Epithelial cell of proximal tubule (primary cell): Measurements from ENCODE around the gene YAF2. TPM values are rescaled to one million over a fixed set of nuclear protein-coding genes. Genes with fewer than 3 reads are reported as not detected.

ENCODE experiments used
- DNase-seq: peaks from one replicate; pipeline ENCODE4 v3.0.0-alpha.2; 2011; ENCODE audit warnings: low read depth
- H3K4me3 ChIP-seq: 2 replicates; pipeline ENCODE4 v1.5.1; 2011; ENCODE audit warnings: low read depth, mild to moderate bottlenecking, low read length
- total RNA-seq: library from RNA; depleted of rRNA; stranded (reverse); fragments of >200 nt; gene quantifications from 2 replicates; pipeline ENCODE4 v1.2.3, GENCODE V29; 2015
- TF ChIP-seq, protein P1 (sequence below): conservative IDR thresholded peaks from 2 replicates; pipeline ENCODE4 v1.5.1; 2012; ENCODE audit warnings: low read depth, mild to moderate bottlenecking, low read length

Gene YAF2
- total RNA-seq, 1 donor from 2014 or later = 9.3 TPM

DNA sequence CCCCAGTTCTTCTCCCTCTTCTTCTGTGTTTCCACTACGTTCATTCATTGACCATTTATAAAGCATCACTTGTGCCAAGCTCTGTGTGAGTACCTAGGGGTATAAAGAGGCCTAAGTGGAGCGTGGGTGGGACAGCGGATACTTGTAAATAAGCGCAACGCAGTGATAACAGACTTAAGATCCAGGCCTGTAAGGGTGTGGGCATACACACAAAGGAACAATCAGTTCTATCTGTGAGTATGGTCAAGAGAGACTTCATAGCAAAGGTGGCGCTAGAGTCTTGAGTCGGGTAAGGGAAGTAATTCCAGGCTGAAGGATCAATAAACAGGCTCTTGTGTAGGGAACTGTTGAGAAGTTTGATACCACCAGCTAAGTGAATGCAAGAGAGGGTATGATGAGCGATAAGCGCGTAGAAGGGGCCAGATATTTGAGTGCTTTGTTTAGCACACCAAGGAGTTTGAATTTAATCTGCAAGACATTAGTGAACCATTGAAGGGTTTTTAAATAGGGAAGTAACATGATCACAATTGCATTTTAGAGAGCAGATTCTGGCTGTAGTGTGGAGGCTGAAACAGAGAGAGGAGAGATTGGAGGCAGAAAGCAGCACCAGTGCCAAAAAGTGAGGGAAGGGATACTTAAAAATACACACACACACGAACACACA lies 92.4 kb downstream of the YAF2 start:
- no peak for DNase-seq
- TF ChIP-seq, protein P1, sequence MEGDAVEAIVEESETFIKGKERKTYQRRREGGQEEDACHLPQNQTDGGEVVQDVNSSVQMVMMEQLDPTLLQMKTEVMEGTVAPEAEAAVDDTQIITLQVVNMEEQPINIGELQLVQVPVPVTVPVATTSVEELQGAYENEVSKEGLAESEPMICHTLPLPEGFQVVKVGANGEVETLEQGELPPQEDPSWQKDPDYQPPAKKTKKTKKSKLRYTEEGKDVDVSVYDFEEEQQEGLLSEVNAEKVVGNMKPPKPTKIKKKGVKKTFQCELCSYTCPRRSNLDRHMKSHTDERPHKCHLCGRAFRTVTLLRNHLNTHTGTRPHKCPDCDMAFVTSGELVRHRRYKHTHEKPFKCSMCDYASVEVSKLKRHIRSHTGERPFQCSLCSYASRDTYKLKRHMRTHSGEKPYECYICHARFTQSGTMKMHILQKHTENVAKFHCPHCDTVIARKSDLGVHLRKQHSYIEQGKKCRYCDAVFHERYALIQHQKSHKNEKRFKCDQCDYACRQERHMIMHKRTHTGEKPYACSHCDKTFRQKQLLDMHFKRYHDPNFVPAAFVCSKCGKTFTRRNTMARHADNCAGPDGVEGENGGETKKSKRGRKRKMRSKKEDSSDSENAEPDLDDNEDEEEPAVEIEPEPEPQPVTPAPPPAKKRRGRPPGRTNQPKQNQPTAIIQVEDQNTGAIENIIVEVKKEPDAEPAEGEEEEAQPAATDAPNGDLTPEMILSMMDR = peak; percentile 32
- H3K4me3 ChIP-seq = peak overlapping the region; percentile 73

DNA sequence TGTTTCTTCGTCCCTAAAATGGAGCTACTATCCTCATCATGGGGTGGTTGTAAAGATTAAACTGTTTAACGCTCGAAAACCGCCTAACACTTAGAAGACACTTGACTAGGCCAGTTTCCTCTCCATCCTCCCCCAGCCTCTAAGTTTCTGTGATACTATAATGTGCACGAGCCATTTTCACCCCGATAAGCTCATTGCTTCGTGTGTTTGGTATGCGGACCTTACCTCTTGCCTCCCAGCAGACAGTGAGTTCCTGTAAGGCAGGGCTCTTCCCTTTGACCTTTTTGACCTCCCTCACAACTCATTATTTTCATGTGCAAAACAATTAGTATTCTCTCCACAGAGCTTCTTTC lies 92.9 kb downstream of the YAF2 start:
- H3K4me3 ChIP-seq = peak overlapping the region; percentile 73
- DNase-seq = no peak
- TF ChIP-seq, protein P1 = no peak

DNA sequence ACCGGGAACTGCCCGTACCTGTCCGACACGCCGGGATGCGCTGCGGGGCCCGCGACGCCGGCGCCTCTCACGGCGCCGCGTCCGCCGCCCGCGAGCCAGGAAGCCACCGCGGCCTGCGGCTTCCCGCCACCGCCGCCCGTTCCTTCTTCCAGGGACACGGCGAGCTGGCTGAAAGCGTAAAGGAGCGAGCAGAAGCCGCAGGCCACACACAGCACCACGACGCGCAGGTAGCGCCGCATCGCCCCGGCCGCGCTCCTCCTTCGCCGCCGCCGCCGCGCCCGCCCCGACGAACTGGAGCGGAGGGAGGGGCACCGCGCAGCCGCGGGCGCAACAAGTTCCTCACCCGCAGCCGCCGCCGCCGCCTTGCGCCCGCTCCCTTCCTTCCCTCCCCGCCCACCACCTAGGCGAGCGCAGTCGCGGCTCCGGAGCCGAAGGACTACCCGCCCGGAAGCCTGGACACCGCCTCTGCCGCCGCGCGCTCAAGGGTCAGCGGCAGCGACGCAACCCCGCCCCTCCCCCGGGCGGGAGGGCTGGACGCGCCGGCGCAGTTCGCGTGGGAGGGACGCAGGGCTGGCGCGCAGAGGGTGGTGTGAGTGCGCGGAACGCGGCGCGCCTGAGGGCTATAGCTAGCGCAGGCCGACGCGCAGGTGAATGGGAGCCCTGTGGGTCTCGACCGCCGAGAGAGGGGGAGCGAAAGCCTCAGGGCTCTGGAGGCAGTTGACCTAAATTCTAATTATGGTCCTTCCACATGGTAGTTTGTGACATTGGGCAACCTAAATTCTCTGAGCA lies 93.4 kb downstream of the YAF2 start, which contains the start of gene GXYLT1:
Gene GXYLT1, minus strand, starts transcription at position 467 of the 789 bp plus-strand sequence. Its CDS starts 228 bp downstream, at position 239.
- TF ChIP-seq, protein P1 = no peak
- DNase-seq = no peak
- peak within 1 kb of the TSS; percentile 73 for H3K4me3 ChIP-seq

DNA sequence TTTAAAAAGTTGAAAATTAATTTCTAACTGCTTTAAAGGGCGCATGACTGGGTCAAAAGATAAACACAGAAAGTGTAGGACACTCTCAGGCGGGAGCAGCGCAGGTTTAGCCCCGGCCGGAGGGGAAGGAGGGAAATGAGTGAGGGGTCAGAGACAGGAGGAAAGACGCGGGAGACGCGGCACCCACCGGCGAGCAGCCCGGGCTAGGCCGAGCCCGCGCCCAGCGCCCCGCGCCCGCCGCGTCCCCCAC lies 94.0 kb downstream of the YAF2 start:
- H3K4me3 ChIP-seq = peak overlapping the region; percentile 73
- TF ChIP-seq, protein P1 = no peak
- DNase-seq = no peak

DNA sequence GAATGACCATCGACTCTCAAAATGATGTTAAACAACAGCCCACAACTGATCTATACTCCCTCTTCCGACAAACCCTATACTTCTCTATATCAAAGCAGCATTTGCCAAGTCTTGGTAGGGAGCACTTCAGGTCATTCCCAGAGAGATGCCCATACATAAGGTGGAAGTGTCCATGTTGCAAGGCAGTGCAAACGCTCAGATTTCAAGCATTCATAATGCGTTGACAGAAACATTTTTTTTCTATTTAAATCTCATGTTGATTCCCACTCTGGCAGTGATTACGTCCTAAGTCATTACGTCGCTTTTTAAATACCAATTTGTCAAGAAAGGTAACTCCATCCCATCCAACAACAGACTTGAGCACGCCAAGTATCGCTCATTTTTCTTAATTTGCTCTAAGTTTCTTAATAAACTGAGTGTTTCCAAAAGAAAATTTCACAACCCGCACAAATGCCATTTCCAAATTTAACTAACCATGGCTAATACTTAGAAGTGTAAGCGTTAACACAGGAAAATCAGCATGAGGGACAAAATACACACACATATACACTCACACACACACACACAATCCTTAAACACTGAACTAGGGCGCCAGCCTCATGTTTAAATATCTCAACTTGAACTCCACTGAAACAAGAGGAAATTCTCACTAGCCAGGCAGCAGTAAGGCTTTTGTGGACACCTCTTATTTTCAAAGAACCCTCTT lies 94.4 kb downstream of the YAF2 start:
- TF ChIP-seq, protein P1 = no peak
- no peak for DNase-seq
- H3K4me3 ChIP-seq = peak overlapping the region; percentile 73

DNA sequence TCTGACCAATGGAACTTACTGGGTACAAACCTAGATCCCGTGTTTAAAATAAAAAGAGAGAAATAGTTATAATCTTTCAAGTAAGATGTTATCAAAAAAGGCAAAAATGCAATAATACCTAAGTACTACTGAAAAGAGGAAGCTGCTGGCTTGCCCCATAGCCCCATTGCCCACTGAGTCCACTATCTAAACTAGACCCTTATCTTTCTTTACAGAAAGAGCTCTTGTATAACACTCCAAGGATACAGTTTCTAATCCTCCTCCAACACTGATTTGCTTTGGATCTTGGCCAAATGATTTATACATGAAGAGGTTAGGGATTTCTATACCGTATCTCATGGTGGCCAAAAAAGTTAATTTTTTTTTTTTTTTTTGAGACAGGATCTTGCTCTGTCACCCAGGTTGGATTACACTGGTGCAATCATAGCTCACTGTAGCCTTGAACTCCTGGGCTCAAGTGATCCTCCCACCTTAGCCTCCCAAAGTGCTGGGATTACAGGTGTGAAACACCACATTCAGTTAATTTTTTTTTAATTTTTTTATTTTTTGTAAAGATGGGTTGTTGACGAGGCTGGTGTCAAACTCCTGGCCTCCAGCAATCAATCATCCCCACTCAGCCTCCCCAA lies 96.0 kb downstream of the YAF2 start:
- no peak for DNase-seq
- no peak overlapping the region for H3K4me3 ChIP-seq
- TF ChIP-seq, protein P1 = no peak
